Limb (tissue), 2 donors: Measurements from ENCODE around the gene NAPSA.
"Not testable (repeated sequence)": the region's sequence is repeated elsewhere in the genome, so short reads cannot be mapped to it uniquely, and the experiment has no call there.

Experiments
- DNase-seq, 2 donors: peaks; one replicate each; pipeline ENCODE4 v3.0.0-alpha.2; 2016; ENCODE audit errors: extremely low spot score in 2 of 2

The NAPSA gene

DNA sequence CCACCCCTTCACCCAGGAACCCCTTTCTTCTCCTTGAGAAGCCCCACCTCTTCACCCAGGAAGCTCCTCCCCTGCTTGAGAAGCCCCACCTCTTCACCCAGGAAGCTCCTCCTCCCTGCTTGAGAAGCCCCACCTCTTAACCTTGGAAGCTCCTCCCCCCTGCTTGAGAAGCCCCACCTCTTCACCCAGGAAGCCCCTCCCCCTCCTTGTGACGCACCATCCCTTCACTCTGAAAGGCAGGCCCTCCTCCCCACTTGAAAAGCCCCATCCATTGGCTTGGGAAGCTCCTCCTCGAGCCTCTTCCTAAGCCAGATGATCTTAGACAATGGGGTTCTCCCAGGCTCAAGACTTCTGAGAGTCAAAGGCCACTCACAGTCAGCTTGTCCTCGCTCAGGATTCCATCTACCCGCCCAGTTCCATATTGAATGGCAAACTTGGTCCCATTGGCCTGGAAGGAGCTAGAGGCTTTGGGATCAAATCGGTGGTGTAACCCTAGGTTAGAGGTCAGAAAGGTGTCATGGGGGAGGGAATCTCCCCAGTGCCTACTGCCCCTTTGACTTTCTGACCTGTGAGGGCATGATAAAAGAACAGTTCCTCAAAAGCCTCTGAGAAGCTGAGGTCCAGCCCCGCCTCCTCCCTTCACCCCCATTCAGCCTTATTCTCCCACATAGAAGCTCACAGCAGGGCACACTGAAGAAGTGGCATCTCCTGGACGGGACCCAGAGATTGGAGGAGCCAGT is 4.0 kb downstream of the NAPSA start:
- no peak for DNase-seq

DNA sequence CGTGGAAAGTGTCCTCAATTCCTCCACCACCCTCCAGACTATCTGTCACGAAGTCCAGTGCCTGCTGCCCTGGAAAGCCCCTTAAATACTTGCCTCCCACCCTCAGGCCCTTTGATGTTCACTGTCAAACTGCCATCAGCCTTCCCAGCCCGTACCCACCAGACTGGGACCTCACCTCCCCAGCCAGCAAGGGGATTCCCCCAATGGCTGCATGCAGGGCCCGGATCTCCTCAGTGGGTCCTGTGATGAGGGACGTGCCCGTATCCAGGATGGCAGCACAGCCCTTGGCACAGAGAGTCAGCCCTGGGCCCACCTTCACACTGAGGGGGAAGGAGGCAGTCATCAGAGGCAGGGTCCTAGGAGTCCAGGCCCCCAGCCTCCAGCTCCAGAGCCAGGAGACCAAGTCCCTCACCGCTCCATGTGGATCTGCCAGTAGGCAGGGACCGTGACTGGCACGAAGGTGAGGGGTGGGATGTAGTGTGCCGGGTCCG is 6.1 kb downstream of the NAPSA start:
- DNase-seq = no peak

DNA sequence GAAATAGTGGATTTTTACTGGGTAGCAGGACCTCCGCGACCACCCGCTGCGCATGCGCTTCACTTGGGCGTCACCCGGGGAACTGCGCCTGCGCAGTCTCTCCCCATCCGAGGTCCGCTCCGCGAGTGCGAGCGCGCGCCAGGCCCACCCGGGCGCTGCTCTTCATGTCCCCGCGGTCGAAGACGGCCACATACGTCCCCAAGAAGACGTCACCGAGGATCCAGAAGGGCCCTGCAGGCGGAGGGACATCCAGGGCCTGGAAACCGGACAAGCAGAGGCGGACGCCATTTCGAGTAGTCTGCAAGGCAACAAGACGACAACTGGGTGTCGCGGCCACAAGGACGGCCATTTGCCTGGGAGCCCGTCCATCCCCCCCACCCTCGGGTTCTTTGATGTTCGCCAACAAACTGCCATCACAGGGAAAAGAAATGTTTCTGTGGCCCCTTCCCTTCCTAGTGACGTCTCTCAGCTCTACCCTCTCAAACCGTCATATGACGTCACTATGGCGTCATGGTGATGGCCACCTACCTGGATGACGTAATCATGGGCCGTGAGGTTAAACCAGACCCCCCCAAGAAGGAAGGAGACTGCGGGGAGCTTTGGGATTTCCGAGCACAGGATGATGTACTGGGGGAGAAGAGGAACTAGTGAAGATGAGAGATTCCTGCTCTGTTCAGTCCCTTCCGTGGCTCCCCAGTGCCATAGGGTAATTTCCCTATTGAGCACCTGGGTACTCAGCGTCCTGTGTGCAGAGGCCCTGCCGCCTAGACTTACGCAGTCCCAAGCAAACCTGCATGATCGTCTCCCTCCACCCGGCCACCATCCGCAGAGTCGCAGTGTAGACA is 6.7 kb downstream of the NAPSA start:
- DNase-seq = peak; percentile 76 to 85

DNA sequence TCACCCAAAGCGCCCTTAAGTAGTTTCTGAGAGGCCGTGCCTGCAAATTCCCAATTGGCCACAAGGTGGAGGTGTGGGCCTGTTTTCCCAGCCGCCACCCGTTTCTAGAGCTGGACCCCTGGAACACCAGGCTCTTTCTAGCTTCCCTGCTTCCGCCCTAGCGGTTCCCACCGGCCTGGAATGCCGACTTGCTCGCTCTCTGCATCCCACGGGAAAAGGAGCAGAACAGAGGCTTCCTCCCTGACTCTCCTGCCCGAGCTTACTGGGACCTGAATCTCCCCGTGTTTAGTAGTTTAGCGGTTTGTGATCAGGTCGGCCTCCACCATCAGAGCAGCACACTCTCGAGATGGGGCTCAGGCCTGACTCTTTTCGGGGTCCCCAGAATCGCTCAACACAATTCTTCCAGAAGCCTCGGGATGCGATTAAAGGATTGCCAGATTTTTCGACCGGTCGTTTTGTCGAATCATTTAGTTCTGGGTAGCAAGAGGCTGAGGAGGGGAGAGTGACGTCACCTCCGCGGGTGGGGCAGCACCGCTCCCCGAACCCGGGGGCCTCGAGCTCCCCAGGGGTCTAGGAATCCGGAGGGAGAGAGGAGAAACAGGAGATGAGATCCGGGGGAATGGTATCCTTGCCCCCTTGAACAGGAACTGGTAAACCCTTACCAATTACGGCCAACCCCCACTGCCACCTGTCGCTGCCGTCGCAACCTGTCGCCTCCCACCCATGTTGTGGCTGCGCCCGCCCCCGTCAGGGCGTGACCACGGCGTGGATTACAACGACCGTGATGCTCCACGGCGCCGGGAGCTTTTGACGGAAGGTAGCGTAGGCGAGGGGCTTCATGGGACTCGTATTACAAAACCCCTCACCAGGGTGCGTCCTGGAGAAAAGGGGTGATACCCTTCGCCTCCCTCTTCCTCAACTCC is 8.0 kb downstream of the NAPSA start:
- peak; percentile 43 to 83 for DNase-seq

- no peak for DNase-seq
Measured at GRCh38 chr19:50356691-50357177, 8.7 kb downstream of the NAPSA start.

- not testable (repeated sequence) for DNase-seq
Measured at GRCh38 chr19:50353487-50353880, 12.0 kb downstream of the NAPSA start.

DNA sequence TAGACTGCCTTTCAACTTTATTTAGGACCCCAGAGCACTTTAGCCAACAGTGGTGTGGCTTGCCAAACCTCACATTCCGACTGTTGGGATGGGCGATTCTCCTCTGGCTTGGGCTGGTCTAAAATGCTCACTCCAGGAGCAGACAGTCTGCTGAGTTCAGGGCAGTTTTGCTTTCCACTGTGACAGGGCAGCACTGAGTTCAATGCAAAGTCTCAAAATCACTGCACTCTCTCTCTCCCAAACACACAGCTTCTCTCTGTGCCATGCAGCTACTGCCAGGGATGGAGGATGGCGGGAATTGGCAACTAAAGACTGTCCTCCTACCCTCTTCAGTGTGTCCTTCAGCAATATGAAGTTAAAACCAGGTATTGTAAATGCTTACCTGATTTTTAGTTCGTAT is 13.2 kb downstream of the NAPSA start:
- no peak for DNase-seq

DNA sequence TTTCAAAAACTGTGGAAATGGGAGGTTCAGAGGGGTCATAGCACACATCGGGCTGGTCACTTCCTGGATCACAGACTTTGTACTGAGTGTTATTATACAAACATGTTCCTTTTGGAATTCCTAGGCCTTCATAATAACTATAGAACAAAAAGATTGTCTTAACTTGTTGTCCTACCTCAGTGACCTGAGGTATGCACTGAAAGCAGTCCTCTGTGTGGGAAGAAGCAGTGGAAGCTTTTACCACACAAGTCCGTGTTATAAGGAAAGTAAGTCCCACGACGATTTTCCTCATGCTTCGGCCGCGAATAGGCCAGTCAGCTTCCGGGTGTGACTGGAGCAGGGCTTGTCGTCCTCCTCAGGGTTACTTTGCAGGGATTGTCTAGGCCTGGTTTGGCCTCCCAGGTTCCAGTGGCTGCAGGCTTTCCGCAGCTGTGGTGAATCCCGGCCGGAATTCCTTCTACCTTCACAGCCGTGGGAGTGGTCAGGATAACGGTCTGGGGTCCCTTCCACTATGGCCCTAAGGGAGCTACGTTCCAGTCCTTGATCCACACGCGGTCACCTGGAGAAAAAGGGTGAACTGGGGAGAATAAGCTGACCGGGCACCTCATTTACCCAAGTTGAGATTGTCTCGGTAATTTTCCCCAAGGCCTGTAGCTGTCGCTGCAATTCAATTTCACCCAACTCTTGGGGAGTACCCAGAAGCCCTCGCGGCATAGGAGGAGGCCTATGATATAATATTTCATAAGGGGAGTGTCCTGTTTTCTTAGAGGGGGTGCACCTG is 16.0 kb downstream of the NAPSA start:
- DNase-seq = no peak

- DNase-seq = not testable (repeated sequence)
Measured at GRCh38 chr19:50347089-50347581, 18.3 kb downstream of the NAPSA start.

DNA sequence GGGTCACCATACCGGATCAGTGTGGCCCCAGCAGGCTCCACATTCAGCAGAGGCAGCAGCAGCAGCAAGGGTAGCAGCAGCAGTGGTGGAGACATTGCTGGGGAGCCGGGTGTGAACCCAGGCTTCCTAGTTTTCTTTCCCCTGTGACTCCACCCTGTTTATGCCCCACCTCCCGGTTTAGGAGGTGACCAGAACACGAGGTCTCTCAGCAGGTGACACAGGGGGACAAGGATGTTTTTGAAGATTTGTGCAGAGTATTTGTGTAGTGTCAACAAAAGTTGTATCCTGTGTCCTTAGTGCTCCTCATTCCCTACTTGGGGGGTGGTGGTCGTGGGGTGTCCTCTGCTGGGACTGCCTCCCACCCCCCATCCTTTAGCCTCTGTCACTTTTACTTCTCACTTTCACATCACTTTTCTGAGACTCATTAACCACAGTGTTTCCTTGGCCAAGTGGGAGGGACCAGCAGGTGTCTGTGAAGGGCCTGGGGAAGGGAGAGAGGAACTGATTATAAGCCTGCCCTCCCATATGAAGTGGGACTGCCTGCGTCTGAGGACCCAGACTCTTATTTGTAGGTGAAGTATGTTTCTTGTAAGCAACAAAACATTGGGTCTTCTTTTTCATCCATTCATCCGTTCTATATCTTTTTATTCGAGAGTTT is 20.6 kb downstream of the NAPSA start:
- DNase-seq = no peak

DNA sequence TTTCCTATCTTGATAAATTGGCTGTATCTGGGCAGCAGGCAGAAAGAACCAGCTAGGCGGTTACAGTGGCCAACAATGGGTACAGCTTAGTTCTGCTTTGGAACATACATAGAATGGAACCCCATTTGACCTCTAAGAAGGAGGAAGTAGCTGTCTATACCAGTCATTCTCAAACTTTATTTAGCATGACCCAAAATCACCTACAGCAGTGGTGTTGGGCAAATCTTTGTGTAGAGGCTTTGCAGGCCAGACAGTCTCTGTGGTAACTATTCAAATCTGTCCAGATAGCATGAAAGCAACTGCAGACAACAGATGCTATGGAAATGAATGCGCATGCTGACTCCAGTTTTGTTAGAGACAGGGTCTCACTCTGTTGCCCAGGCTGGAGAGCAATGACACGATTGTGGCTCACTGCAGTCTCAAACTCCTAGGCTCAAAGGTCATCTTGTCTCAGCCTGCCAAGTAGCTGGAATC is 24.3 kb downstream of the NAPSA start:
- DNase-seq = no peak

- no peak for DNase-seq
Measured at GRCh38 chr19:50340331-50340730, 25.1 kb downstream of the NAPSA start.

GRCh38 chr19:50337031-50337430 is 28.4 kb downstream of the NAPSA start:
- not testable (repeated sequence) for DNase-seq

DNA sequence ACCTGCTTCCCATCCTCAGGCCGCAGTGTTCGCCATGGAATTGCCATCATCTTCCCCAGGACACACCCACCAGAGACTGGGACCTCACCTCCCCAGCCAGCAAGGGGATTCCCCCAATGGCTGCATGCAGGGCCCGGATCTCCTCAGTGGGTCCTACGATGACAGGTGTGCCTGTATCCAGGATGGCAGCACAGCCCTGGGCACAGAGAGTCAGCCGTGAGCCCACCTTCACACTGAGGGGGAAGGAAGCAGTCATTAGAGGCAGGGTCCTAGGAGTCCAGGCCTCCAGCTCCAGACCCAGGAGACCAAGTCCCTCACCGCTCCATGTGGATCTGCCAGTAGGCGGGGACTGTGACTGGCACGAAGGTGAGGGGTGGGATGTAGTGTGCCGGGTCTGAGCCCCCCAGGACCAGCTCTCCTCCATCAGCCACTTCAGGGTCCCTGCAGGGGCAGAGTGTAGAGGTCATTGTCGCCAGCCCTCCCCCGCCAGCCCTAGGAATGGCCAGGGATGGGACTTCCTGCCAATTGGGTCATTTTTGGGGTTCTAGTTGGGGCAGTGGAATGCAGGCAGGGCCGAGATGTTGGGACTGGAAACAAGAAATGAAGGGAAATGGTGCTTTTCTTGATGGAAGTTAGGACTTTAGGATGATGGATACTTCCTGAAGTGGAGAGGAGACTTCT is 30.6 kb downstream of the NAPSA start:
- DNase-seq = no peak

DNA sequence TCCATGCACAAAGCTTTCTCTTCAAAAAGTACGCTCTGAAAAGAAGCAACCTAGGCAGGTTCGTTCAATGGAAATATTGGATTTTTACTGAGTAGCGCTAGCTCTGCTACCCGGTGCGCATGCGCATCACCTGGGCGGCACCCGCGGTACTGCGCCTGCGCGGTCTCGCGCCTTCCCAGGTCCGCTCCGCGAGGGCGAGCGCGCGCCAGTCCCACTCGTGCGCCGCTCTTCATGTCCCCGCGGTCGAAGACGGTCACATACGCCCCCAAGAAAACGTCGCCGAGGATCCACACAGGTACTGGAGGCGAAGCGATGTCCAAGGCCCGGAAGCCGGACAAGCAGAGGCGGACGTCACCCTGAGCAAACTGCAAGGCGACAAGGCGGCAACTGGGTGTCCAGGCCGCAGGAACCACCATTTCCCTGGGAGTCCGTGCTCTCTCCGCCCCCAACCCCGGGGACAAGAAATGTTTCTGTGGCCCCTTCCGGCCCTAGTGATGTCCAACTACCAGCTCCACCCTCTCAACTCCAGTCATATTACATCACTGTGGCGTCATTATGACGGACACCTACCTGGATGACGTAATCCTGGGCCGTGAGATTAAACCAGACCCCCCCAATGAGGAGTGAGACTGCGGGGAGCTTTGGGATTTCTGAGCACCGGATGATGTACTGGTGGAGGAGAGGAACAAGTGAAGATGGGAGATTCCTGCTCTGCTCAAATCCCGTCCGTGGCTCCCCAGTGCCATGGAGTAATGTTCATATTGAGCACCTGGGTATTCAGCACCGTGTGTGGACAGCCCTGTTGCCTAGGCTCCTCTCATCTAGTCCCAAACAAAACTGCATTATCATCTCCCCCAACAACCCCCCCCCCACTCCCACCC is 31.5 kb downstream of the NAPSA start:
- DNase-seq = peak; percentile 91 to 93

- DNase-seq = peak; percentile 89 to 94
Measured at GRCh38 chr19:50333235-50333736, 32.2 kb downstream of the NAPSA start.

- DNase-seq = peak; percentile 10 to 60
Measured at GRCh38 chr19:50332244-50333038, 33.0 kb downstream of the NAPSA start.
